Lower leg skin (tissue), 3 donors: Measurements from ENCODE around the gene NTRK3.

Experiments
- CTCF ChIP-seq, 3 donors: fragments of 450-650 bp; IDR thresholded peaks; one replicate each; pipeline ENCODE4 v1.5.1; 2016; ENCODE audit warnings: antibody characterized with exemption in 3 of 3, mild to moderate bottlenecking in 3 of 3, moderate library complexity in 2 of 3
- POLR2A ChIP-seq, 2 donors: fragments of 450-650 bp; IDR thresholded peaks; one replicate each; pipeline ENCODE4 v1.6.1; 2016 to 2017; ENCODE audit warnings: antibody characterized with exemption in 2 of 2, mild to moderate bottlenecking in 1 of 2, moderate library complexity in 1 of 2

- TF ChIP-seq CTCF (IDR thresholded peaks at IDR 0.05) (no peak), POLR2A (IDR thresholded peaks at IDR 0.05) (no peak)
These were observed 326.1 kb downstream of the NTRK3 start for GRCh38 chr15:87930457-87930856.
